IMR-90 (cell line): Measurements from ENCODE around the gene ZNF423.

Experiments used
- CEBPB ChIP-seq: IDR thresholded peaks from 2 replicates; pipeline ENCODE4 v1.6.1; 2012; ENCODE audit warnings: low read depth, low read length, improper control_type of control experiment
- CHD1 ChIP-seq: IDR thresholded peaks from 2 replicates; pipeline ENCODE4 v1.6.1; 2012; ENCODE audit warnings: low read depth, low read length, improper control_type of control experiment
- MAFK ChIP-seq: IDR thresholded peaks from 2 replicates; pipeline ENCODE4 v1.6.1; 2012; ENCODE audit warnings: low read depth, low read length, improper control_type of control experiment
- MAZ ChIP-seq: IDR thresholded peaks from 2 replicates; pipeline ENCODE4 v1.6.1; 2012; ENCODE audit warnings: low read depth, mild to moderate bottlenecking, low read length, improper control_type of control experiment, moderate library complexity, borderline replicate concordance
- MXI1 ChIP-seq: IDR thresholded peaks from 2 replicates; pipeline ENCODE4 v1.6.1; 2012; ENCODE audit warnings: low read depth, mild to moderate bottlenecking, low read length, moderate library complexity, borderline replicate concordance
- POLR2A ChIP-seq: IDR thresholded peaks from 2 replicates; pipeline ENCODE4 v1.6.1; 2012; ENCODE audit warnings: mild to moderate bottlenecking, low read depth, low read length
- RAD21 ChIP-seq: IDR thresholded peaks from 2 replicates; pipeline ENCODE4 v1.6.1; 2012; ENCODE audit warnings: low read length, improper control_type of control experiment
- RFX5 ChIP-seq: IDR thresholded peaks from 2 replicates; pipeline ENCODE4 v1.8.0; 2012; ENCODE audit warnings: low read depth, mild to moderate bottlenecking, low read length, moderate library complexity
- TF ChIP-seq, protein P1 (sequence below): conservative IDR thresholded peaks from 2 replicates; pipeline ENCODE4 v1.5.1; 2012; ENCODE audit warnings: mild to moderate bottlenecking, low read depth, low read length, improper control_type of control experiment

DNA sequence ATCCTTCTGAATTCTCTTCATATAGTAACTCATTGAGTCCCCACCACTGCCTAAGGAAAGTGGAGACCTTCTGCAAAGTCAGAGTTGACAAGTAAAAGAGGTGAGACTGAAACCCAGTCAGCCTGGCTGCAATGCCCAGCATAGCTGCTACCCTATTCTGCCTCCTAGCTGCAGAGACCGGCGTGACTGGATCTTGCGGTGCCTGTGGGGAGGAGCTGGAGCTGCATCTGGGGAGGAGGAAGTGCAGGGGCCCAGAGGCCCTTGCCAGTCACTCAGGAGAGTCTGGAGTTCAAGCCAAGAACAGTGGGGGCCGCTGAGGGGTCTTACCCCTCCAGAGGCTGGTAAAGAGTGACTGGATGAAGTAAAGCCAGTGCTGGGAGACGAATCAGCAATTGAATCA is 35.0 kb upstream of the ZNF423 start:
- TF ChIP-seq, protein P1, sequence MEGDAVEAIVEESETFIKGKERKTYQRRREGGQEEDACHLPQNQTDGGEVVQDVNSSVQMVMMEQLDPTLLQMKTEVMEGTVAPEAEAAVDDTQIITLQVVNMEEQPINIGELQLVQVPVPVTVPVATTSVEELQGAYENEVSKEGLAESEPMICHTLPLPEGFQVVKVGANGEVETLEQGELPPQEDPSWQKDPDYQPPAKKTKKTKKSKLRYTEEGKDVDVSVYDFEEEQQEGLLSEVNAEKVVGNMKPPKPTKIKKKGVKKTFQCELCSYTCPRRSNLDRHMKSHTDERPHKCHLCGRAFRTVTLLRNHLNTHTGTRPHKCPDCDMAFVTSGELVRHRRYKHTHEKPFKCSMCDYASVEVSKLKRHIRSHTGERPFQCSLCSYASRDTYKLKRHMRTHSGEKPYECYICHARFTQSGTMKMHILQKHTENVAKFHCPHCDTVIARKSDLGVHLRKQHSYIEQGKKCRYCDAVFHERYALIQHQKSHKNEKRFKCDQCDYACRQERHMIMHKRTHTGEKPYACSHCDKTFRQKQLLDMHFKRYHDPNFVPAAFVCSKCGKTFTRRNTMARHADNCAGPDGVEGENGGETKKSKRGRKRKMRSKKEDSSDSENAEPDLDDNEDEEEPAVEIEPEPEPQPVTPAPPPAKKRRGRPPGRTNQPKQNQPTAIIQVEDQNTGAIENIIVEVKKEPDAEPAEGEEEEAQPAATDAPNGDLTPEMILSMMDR: no peak
- no peak for TF ChIP-seq POLR2A
- no peak for TF ChIP-seq MAZ
- TF ChIP-seq RFX5: no peak
- TF ChIP-seq CHD1: no peak
- no peak for TF ChIP-seq MXI1
- no peak for TF ChIP-seq RAD21
- TF ChIP-seq MAFK: no peak
- TF ChIP-seq CEBPB: no peak
